Panc1 (cell line): ENCODE measurements around the gene RGCC. TPM values are rescaled to one million over a fixed set of nuclear protein-coding genes. Genes with fewer than 3 reads are reported as not detected.

Source experiments
- ATAC-seq: fragments of 200-7000 bp; cut with Tn5 transposase; 2 replicates; pipeline ENCODE4 v1.9.1; 2020; ENCODE audit warnings: mild to moderate bottlenecking, moderate library complexity
- BruUV-seq: library from RNA; stranded (reverse); fragments of 400-500 nt; replicated peaks from 2 replicates; lab custom pipeline; 2021; lab: Mats Ljungman, UMichigan
- CTCF ChIA-PET: fragments of 300-600 bp; sonication (Branson Sonifier 250); formaldehyde crosslinking; loops from one replicate; lab custom pipeline; 2022; ENCODE audit warnings: antibody characterized with exemption; lab: Charles Lee
- POLR2A ChIA-PET: fragments of 300-600 bp; sonication (Branson Sonifier 250); formaldehyde crosslinking; loops from one replicate; lab custom pipeline; 2022; ENCODE audit warnings: antibody characterized with exemption; lab: Charles Lee
- DNase-seq: peaks from one replicate; pipeline ENCODE4 v3.0.0-alpha.2; 2010; ENCODE audit warnings: low read depth, low spot score
- H3K27ac ChIP-seq: 2 replicates; pipeline ENCODE4 v1.5.1; 2011; ENCODE audit warnings: mild to moderate bottlenecking, low read length, inconsistent platforms
- H3K27me3 ChIP-seq: fragments of 200-500 bp; sonication (Bioruptor generic); 2 replicates; pipeline ENCODE4 v1.6.0; 2014; ENCODE audit warnings: low read length, inconsistent platforms; ENCODE audit not compliant: control insufficient read depth, insufficient read depth
- H3K36me3 ChIP-seq: fragments of 200-500 bp; sonication (Bioruptor generic); 2 replicates; pipeline ENCODE4 v1.5.1; 2014; ENCODE audit warnings: inconsistent platforms, mild to moderate bottlenecking, low read length, moderate library complexity; ENCODE audit not compliant: control insufficient read depth, insufficient read depth
- H3K4me1 ChIP-seq: 2 replicates; pipeline ENCODE4 v1.5.1; 2011; ENCODE audit warnings: inconsistent platforms, mild to moderate bottlenecking, low read length, moderate library complexity; ENCODE audit not compliant: control insufficient read depth, insufficient read depth
- H3K4me3 ChIP-seq, 2 experiments: 2 replicates each; pipeline ENCODE4 v1.5.1; 2011 to 2012; ENCODE audit warnings: low read depth in 2 of 2, low read length in 2 of 2, mild to moderate bottlenecking in 2 of 2, inconsistent platforms in 1 of 2, moderate library complexity in 1 of 2
- H3K9me3 ChIP-seq: fragments of 200-500 bp; sonication (Bioruptor generic); 2 replicates; pipeline ENCODE4 v1.5.1; 2014; ENCODE audit warnings: low read depth, mild to moderate bottlenecking, inconsistent platforms, low read length, moderate library complexity; ENCODE audit not compliant: control insufficient read depth, insufficient read depth
- CTCF ChIP-seq: fragments of 450-650 bp; IDR thresholded peaks from 2 replicates; pipeline ENCODE4 v1.5.1; 2017; ENCODE audit warnings: mild to moderate bottlenecking
- POLR2AphosphoS5 ChIP-seq: IDR thresholded peaks from 2 replicates; pipeline ENCODE4 v1.6.1; 2012; ENCODE audit warnings: mild to moderate bottlenecking, low read depth, low read length, moderate library complexity
- SIN3A ChIP-seq: IDR thresholded peaks from 2 replicates; pipeline ENCODE4 v1.6.1; 2012; ENCODE audit warnings: low read depth, mild to moderate bottlenecking, low read length, moderate library complexity, borderline replicate concordance; ENCODE audit not compliant: insufficient read depth
- TCF7L2 ChIP-seq: IDR thresholded peaks from 2 replicates; pipeline ENCODE4 v1.6.1; 2011; ENCODE audit warnings: mild to moderate bottlenecking, low read depth, low read length, inconsistent platforms
- in situ Hi-C: cut with HindIII; loops from 2 replicates; pipeline ENCODE4 v1.10.0; 2016; ENCODE audit warnings: low sequenced_read_pairs, low pct_unique_long_range_greater_than_20kb
- intact Hi-C: fragments of 100-400 bp; cut with micrococcal nuclease; formaldehyde crosslinking; loops from one replicate; pipeline ENCODE4 v1.10.0; 2022; ENCODE audit not compliant: unreplicated experiment
- total RNA-seq: library from RNA; stranded (reverse); gene quantifications from one replicate; pipeline ENCODE4 v1.2.1, GENCODE V29; 2021; ENCODE audit not compliant: unreplicated experiment
- TF ChIP-seq, protein P1 (sequence below), 2 experiments: IDR thresholded peaks; 2 replicates each; pipeline ENCODE4 v1.6.1; 2011 to 2012; ENCODE audit warnings: low read depth in 2 of 2, control low read depth in 1 of 2, low read length in 1 of 2, mild to moderate bottlenecking in 1 of 2, moderate library complexity in 1 of 2; ENCODE audit not compliant: insufficient read depth in 1 of 2

RGCC gene
- total RNA-seq, 1 experiment from 2014 or later = 6.7 TPM

GRCh38 chr13:41490371-41491015 lies 33.1 kb downstream of the RGCC start:
- in situ Hi-C loops = no loop called here
- ChIA-PET POLR2A (no interaction called here), CTCF (interaction anchor here (0.7 kb wide), 1 partner anchor 121 kb away, joined by 6 read pairs; no protein-coding TSS in a partner anchor)
- TF ChIP-seq SIN3A = no peak
- TF ChIP-seq CTCF = no peak
- TF ChIP-seq POLR2AphosphoS5 = no peak
- TF ChIP-seq TCF7L2 = no peak
- Histone ChIP-seq H3K4me3 (no peak overlapping the region), H3K27ac (no peak overlapping the region), H3K4me1 (no peaks in the 10 kb centered on the region), H3K9me3 (no peaks in the 10 kb centered on the region), H3K36me3 (no peaks in the 10 kb centered on the region), H3K27me3 (no peaks in the 10 kb centered on the region)
- BruUV-seq = no TSS peak
- ATAC-seq = no peak
- intact Hi-C loops = no loop called here
- no peak for DNase-seq

DNA sequence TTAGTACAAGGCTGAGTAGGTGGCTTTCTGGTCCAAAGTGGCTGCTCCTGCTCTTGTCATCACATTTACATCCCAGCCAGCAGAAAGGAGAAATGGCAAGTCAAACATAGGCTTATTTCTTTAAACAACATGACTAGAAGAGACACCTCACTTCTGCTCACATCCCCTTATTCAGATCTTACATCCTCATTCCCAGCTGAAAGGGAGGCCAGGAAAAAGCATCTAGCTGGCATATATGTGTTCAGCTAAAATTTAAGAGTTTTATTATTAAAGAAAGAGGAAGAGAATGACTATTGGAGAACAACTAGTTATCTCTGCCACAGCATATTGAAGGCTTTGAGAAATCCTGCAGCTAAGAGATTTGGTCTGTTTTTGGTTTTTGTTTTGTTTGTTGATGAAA lies 34.1 kb downstream of the RGCC start:
- ChIA-PET POLR2A (no interaction called here), CTCF (no interaction called here)
- Histone ChIP-seq H3K4me1 (no peaks in the 10 kb centered on the region), H3K36me3 (no peaks in the 10 kb centered on the region), H3K27me3 (no peaks in the 10 kb centered on the region), H3K4me3 (no peak overlapping the region), H3K27ac (no peak overlapping the region), H3K9me3 (no peaks in the 10 kb centered on the region)
- intact Hi-C loops = no loop called here
- ATAC-seq (no peak), DNase-seq (no peak)
- no peak for TF ChIP-seq SIN3A
- TF ChIP-seq POLR2AphosphoS5 = no peak
- TF ChIP-seq, protein P1, sequence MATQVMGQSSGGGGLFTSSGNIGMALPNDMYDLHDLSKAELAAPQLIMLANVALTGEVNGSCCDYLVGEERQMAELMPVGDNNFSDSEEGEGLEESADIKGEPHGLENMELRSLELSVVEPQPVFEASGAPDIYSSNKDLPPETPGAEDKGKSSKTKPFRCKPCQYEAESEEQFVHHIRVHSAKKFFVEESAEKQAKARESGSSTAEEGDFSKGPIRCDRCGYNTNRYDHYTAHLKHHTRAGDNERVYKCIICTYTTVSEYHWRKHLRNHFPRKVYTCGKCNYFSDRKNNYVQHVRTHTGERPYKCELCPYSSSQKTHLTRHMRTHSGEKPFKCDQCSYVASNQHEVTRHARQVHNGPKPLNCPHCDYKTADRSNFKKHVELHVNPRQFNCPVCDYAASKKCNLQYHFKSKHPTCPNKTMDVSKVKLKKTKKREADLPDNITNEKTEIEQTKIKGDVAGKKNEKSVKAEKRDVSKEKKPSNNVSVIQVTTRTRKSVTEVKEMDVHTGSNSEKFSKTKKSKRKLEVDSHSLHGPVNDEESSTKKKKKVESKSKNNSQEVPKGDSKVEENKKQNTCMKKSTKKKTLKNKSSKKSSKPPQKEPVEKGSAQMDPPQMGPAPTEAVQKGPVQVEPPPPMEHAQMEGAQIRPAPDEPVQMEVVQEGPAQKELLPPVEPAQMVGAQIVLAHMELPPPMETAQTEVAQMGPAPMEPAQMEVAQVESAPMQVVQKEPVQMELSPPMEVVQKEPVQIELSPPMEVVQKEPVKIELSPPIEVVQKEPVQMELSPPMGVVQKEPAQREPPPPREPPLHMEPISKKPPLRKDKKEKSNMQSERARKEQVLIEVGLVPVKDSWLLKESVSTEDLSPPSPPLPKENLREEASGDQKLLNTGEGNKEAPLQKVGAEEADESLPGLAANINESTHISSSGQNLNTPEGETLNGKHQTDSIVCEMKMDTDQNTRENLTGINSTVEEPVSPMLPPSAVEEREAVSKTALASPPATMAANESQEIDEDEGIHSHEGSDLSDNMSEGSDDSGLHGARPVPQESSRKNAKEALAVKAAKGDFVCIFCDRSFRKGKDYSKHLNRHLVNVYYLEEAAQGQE (IDR thresholded peaks at IDR 0.05; ENCODE audit: insufficient read depth in 1 of 2, low read depth in 2 of 2, low read length in 1 of 2) = no peak
- TF ChIP-seq CTCF = no peak
- no peak for TF ChIP-seq TCF7L2
- no TSS peak for BruUV-seq
- in situ Hi-C loops = no loop called here
